ENCODE results near the gene GLRX5.

- TF ChIP-seq, protein P1, sequence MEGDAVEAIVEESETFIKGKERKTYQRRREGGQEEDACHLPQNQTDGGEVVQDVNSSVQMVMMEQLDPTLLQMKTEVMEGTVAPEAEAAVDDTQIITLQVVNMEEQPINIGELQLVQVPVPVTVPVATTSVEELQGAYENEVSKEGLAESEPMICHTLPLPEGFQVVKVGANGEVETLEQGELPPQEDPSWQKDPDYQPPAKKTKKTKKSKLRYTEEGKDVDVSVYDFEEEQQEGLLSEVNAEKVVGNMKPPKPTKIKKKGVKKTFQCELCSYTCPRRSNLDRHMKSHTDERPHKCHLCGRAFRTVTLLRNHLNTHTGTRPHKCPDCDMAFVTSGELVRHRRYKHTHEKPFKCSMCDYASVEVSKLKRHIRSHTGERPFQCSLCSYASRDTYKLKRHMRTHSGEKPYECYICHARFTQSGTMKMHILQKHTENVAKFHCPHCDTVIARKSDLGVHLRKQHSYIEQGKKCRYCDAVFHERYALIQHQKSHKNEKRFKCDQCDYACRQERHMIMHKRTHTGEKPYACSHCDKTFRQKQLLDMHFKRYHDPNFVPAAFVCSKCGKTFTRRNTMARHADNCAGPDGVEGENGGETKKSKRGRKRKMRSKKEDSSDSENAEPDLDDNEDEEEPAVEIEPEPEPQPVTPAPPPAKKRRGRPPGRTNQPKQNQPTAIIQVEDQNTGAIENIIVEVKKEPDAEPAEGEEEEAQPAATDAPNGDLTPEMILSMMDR (IDR thresholded peaks at IDR 0.05): no peak
- TF ChIP-seq POLR2AphosphoS5 (IDR thresholded peaks at IDR 0.05) (no peak), POLR2A (IDR thresholded peaks at IDR 0.05) (no peak)
These were observed 12.4 kb downstream of the GLRX5 start for GRCh38 chr14:95547272-95547625.

Measured in breast epithelium (tissue), 3 donors.